Mesenchymal stem cell (in vitro differentiated cells and primary cell): Measurements from ENCODE around the gene WWOX.

ENCODE experiments used
- DNase-seq: peaks from one replicate; pipeline ENCODE4 v3.0.0-alpha.2; 2013
- H2AFZ ChIP-seq: one replicate; pipeline ENCODE4 v1.6.1; 2013; ENCODE audit warnings: low read depth, mild to moderate bottlenecking, control low read depth, inconsistent platforms, low read length, moderate library complexity
- H2AK5ac ChIP-seq: 2 replicates; pipeline ENCODE4 v1.6.1; 2013; ENCODE audit warnings: low read length, moderate library complexity, mild to moderate bottlenecking, inconsistent platforms; ENCODE audit not compliant: severe bottlenecking
- H2BK120ac ChIP-seq: one replicate; pipeline ENCODE4 v1.6.1; 2013; ENCODE audit warnings: low read depth, mild to moderate bottlenecking, inconsistent platforms, low read length, moderate library complexity
- H2BK12ac ChIP-seq, 2 experiments: one replicate each; pipeline ENCODE4 v1.6.1; 2013; ENCODE audit warnings: inconsistent platforms in 2 of 2, low read length in 2 of 2, mild to moderate bottlenecking in 2 of 2, moderate library complexity in 2 of 2, control low read depth in 1 of 2
- H2BK15ac ChIP-seq: one replicate; pipeline ENCODE4 v1.6.1; 2013; ENCODE audit warnings: mild to moderate bottlenecking, low read depth, inconsistent platforms; ENCODE audit not compliant: poor library complexity, severe bottlenecking
- H2BK5ac ChIP-seq: 2 replicates; pipeline ENCODE4 v1.6.1; 2013; ENCODE audit warnings: low read depth, mild to moderate bottlenecking, low read length, control low read depth, inconsistent platforms; ENCODE audit not compliant: poor library complexity, severe bottlenecking
- H3K14ac ChIP-seq, 2 experiments: one replicate each; pipeline ENCODE4 v1.6.1; 2013; ENCODE audit warnings: inconsistent platforms in 2 of 2, low read length in 2 of 2, control low read depth in 1 of 2, mild to moderate bottlenecking in 1 of 2, moderate library complexity in 1 of 2
- H3K18ac ChIP-seq, 2 experiments: one replicate each; pipeline ENCODE4 v1.6.1; 2013; ENCODE audit warnings: inconsistent platforms in 2 of 2, low read length in 2 of 2, control low read depth in 1 of 2, low read depth in 1 of 2, mild to moderate bottlenecking in 1 of 2
- H3K23ac ChIP-seq, 2 experiments: one replicate each; pipeline ENCODE4 v1.6.1; 2013; ENCODE audit warnings: inconsistent platforms in 2 of 2, low read length in 2 of 2, mild to moderate bottlenecking in 2 of 2, moderate library complexity in 2 of 2, control low read depth in 1 of 2
- H3K27ac ChIP-seq: 2 replicates; pipeline ENCODE4 v1.5.1; 2013; ENCODE audit warnings: mild to moderate bottlenecking, moderate library complexity, low read length, control low read depth, inconsistent platforms; ENCODE audit not compliant: poor library complexity, severe bottlenecking
- H3K27me3 ChIP-seq, 2 experiments: 2 replicates each; pipeline versions ENCODE4 v1.6.1 to v1.7.0; 2013; ENCODE audit warnings: low read length in 2 of 2, mild to moderate bottlenecking in 2 of 2, moderate library complexity in 2 of 2, control low read depth in 1 of 2, inconsistent platforms in 1 of 2; ENCODE audit not compliant: control insufficient read depth in 1 of 2, insufficient read depth in 1 of 2
- H3K36me3 ChIP-seq, 2 experiments: 2 replicates each; pipeline versions ENCODE4 v1.6.1 to v1.7.0; 2013; ENCODE audit warnings: low read length in 2 of 2, control low read depth in 1 of 2, inconsistent platforms in 1 of 2, low read depth in 1 of 2, mild to moderate bottlenecking in 1 of 2; ENCODE audit not compliant: insufficient read depth in 2 of 2, control insufficient read depth in 1 of 2
- H3K4ac ChIP-seq, 2 experiments: one replicate each; pipeline ENCODE4 v1.6.1; 2013; ENCODE audit warnings: inconsistent platforms in 2 of 2, low read length in 2 of 2, mild to moderate bottlenecking in 2 of 2, moderate library complexity in 2 of 2, control low read depth in 1 of 2, low read depth in 1 of 2
- H3K4me1 ChIP-seq: 2 replicates; pipeline ENCODE4 v1.6.1; 2013; ENCODE audit warnings: low read depth, low read length, control low read depth; ENCODE audit not compliant: control insufficient read depth, insufficient read depth
- H3K4me2 ChIP-seq: 2 replicates; pipeline ENCODE4 v1.6.1; 2013; ENCODE audit warnings: low read length, mild to moderate bottlenecking, inconsistent platforms; ENCODE audit not compliant: poor library complexity, severe bottlenecking
- H3K4me3 ChIP-seq, 2 experiments: 2 replicates each; pipeline versions ENCODE4 v1.5.1 to v1.7.0; 2013; ENCODE audit warnings: low read length in 2 of 2, mild to moderate bottlenecking in 2 of 2, control low read depth in 1 of 2, low read depth in 1 of 2; ENCODE audit not compliant: insufficient read depth in 1 of 2
- H3K79me1 ChIP-seq: replicated peaks from 2 replicates; pipeline ENCODE4 v1.6.1; 2013; ENCODE audit warnings: mild to moderate bottlenecking, control low read depth, low read length, inconsistent platforms; ENCODE audit not compliant: poor library complexity, severe bottlenecking
- H3K9ac ChIP-seq: 2 replicates; pipeline ENCODE4 v1.7.0; 2013; ENCODE audit warnings: mild to moderate bottlenecking, low read length, moderate library complexity
- H3K9me3 ChIP-seq: 2 replicates; pipeline ENCODE4 v1.7.0; 2013; ENCODE audit warnings: mild to moderate bottlenecking, low read length; ENCODE audit not compliant: control insufficient read depth
- H4K8ac ChIP-seq: one replicate; pipeline ENCODE4 v1.6.1; 2013; ENCODE audit warnings: inconsistent platforms, mild to moderate bottlenecking, low read length, moderate library complexity
- H4K91ac ChIP-seq: one replicate; pipeline ENCODE4 v1.6.1; 2013; ENCODE audit warnings: mild to moderate bottlenecking, low read length, inconsistent platforms
- WGBS: methylation state at CpG from one replicate; pipeline ENCODE4 v1.1.7; 2013; ENCODE audit warnings: mixed read lengths; 5-methylcytosine and 5-hydroxymethylcytosine counted together

Gene WWOX

DNA sequence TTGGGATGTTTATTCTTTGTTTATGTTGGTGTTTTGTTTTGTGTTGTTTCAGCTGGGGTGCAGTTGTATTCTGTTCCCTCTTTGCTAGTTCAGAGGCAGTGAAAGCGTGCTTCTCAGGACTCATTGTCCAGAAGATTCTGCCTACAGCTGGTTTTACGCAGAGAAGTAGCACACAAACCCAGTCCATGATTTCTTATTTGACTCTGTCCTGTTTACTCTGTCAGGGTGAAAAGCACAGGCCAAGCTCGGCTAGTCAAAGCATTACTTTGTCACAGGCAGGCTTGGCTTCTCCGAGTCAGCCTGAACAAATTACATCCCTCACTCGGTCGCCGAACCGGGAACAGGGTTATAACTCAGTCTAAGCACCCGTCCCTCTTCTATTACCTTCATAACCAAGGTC, 1066.1 kb downstream of the WWOX start:
- no peaks in the 10 kb centered on the region for H3K36me3 ChIP-seq
- H3K14ac ChIP-seq, result no peak overlapping the region
- H3K9ac ChIP-seq, result no peak overlapping the region
- no peak overlapping the region for H2BK5ac ChIP-seq
- H3K4me2 ChIP-seq, result no peak overlapping the region
- H3K27ac ChIP-seq, result no peak overlapping the region
- no peak overlapping the region for H2AK5ac ChIP-seq
- H3K9me3 ChIP-seq, result peaks cover 3% of the 10 kb centered on the region
- no peaks in the 10 kb centered on the region for H3K27me3 ChIP-seq
- no peak overlapping the region for H2BK15ac ChIP-seq
- no peak overlapping the region for H4K8ac ChIP-seq
- H2BK120ac ChIP-seq, result no peak overlapping the region
- no peaks in the 10 kb centered on the region for H3K79me1 ChIP-seq
- H4K91ac ChIP-seq, result no peak overlapping the region
- DNase-seq, result no peak
- no peak overlapping the region for H2AFZ ChIP-seq
- H2BK12ac ChIP-seq, result no peak overlapping the region
- H3K23ac ChIP-seq, result no peak overlapping the region
- no peak overlapping the region for H3K4me3 ChIP-seq
- no peak overlapping the region for H3K4ac ChIP-seq
- no peak overlapping the region for H3K18ac ChIP-seq
- 49% methylated on average over 9 of the region's 9 CpGs for WGBS
- no peaks in the 10 kb centered on the region for H3K4me1 ChIP-seq

DNA sequence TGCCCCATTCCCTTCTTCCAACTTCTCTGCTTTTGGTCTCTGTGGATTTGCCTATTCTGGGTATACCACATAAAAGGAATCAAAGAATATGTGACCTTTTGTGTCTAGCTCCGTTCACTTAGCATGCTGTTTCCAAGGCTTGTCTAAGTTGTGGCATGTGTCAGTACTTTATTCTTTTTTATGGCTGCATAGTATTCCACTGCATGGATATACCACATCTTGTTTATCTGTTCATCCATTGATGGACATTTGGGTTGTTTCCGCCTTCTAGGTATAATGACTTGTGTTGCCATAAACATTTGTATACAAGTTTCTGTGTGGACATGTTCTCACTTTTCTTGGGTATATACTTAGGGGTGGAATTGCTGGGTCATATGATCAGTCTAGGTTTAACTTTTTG, 1068.4 kb downstream of the WWOX start:
- Histone ChIP-seq H2BK12ac (no peak overlapping the region), H3K27me3 (no peaks in the 10 kb centered on the region), H3K4me3 (no peak overlapping the region), H3K23ac (no peak overlapping the region), H3K9me3 (peaks cover 3% of the 10 kb centered on the region), H2AK5ac (no peak overlapping the region), H2AFZ (no peak overlapping the region), H3K18ac (no peak overlapping the region), H4K8ac (no peak overlapping the region), H3K4me2 (no peak overlapping the region), H3K36me3 (no peaks in the 10 kb centered on the region), H2BK120ac (no peak overlapping the region), H3K4ac (no peak overlapping the region), H3K4me1 (peaks cover 1% of the 10 kb centered on the region), H3K27ac (no peak overlapping the region), H4K91ac (no peak overlapping the region), H3K14ac (no peak overlapping the region), H3K9ac (no peak overlapping the region), H3K79me1 (no peaks in the 10 kb centered on the region), H2BK5ac (no peak overlapping the region), H2BK15ac (no peak overlapping the region)
- no peak for DNase-seq
- 91% methylated on average over 1 of the region's 2 CpGs for WGBS

DNA sequence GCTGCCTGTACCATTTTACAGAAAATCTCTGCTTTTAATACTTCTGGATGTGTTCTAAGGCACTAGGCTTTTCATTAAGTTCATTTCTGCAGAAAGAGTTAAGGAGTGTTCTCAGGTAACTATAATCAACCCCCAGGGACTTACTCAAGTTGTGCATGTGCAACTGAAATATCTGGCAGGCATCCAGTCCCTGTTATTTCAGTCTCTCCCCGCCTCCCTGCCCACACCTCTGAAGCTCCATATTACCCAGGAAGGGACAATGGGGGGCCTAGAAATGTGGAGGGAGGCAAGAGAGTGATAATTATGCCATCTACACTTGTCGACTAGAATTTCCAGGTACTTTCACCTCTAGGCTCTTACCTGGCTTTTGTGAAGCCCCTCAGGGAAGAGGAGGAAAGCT, 1068.9 kb downstream of the WWOX start:
- H3K4ac ChIP-seq, result no peak overlapping the region
- H3K27me3 ChIP-seq, result no peaks in the 10 kb centered on the region
- H2BK15ac ChIP-seq, result no peak overlapping the region
- DNase-seq, result no peak
- H3K9me3 ChIP-seq, result peaks cover 3% of the 10 kb centered on the region
- no peak overlapping the region for H3K4me3 ChIP-seq
- H3K4me1 ChIP-seq, result peaks cover 1% of the 10 kb centered on the region
- no peak overlapping the region for H4K8ac ChIP-seq
- no peak overlapping the region for H2AFZ ChIP-seq
- no peak overlapping the region for H3K18ac ChIP-seq
- no peak overlapping the region for H3K4me2 ChIP-seq
- H2BK5ac ChIP-seq, result no peak overlapping the region
- WGBS, result no CpG with 5 or more reads among the region's 2 CpGs
- no peak overlapping the region for H2AK5ac ChIP-seq
- H3K23ac ChIP-seq, result no peak overlapping the region
- H4K91ac ChIP-seq, result no peak overlapping the region
- no peak overlapping the region for H3K27ac ChIP-seq
- H3K14ac ChIP-seq, result no peak overlapping the region
- H3K9ac ChIP-seq, result no peak overlapping the region
- H3K36me3 ChIP-seq, result no peaks in the 10 kb centered on the region
- H2BK120ac ChIP-seq, result no peak overlapping the region
- H3K79me1 ChIP-seq, result no peaks in the 10 kb centered on the region
- no peak overlapping the region for H2BK12ac ChIP-seq

DNA sequence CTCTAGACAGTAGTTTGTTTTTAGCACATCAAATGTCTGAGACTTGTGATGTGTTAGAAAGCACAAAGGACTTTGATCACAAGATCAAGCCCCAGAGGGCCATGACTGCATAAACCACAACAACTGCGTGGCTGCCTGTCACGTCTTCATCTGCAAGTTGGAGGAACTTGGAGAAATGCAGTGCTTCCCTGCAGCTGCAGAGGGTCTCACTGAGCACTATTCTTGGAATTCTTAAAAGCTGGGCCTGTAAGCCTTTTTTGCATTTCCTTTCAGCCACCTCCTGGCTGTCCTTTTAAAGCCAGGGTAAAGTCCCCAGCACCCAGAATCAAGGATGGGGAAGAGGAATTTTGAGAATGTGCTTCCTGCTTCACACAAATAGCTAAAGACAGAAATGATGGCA, 1069.8 kb downstream of the WWOX start:
- Histone ChIP-seq H4K91ac (no peak overlapping the region), H2BK5ac (no peak overlapping the region), H3K36me3 (no peaks in the 10 kb centered on the region), H2AK5ac (no peak overlapping the region), H3K4ac (no peak overlapping the region), H3K4me1 (peaks cover 1% of the 10 kb centered on the region), H4K8ac (no peak overlapping the region), H3K18ac (no peak overlapping the region), H3K27me3 (no peaks in the 10 kb centered on the region), H3K4me3 (no peak overlapping the region), H3K14ac (no peak overlapping the region), H2BK120ac (no peak overlapping the region), H2BK12ac (no peak overlapping the region), H3K27ac (no peak overlapping the region), H3K23ac (no peak overlapping the region), H3K79me1 (no peaks in the 10 kb centered on the region), H2AFZ (no peak overlapping the region), H2BK15ac (no peak overlapping the region), H3K4me2 (no peak overlapping the region), H3K9ac (no peak overlapping the region), H3K9me3 (peaks cover 3% of the 10 kb centered on the region)
- WGBS, result 34% methylated on average over 2 of the region's 2 CpGs
- peak; percentile 3 for DNase-seq
